ENCODE data around the gene PUM2. TPM values are rescaled to one million over a fixed set of nuclear protein-coding genes. Genes with fewer than 3 reads are reported as not detected.

The PUM2 gene
- total and polyA plus RNA-seq, 4 experiments from 2014 or later, result 20.3 to 184 (median 90.7) TPM

- no peak overlapping the region for H3K27ac ChIP-seq (ENCODE audit: low read depth, low read length)
- POLR2A ChIA-PET (ENCODE audit: partially characterized antibody), result interaction anchor here (1.8 to 2.2 kb wide), 2 partner anchors 10 to 21 kb away, joined by 4 to 14 read pairs; no protein-coding TSS in a partner anchor
- CTCF ChIA-PET (ENCODE audit: partially characterized antibody), result interaction anchor here (1.2 to 6.6 kb wide), 15 partner anchors 8 to 372 kb away, joined by 3 to 41 read pairs (median 15); partner anchors contain the start of gene HS1BP3
- H3K27me3 Mint-ChIP-seq, result no peaks in the 10 kb centered on the region
- H3K27me3 ChIP-seq (ENCODE audit: insufficient read depth, low read length), result no peaks in the 10 kb centered on the region
- peaks cover 39 to 77% (median 63%) of the 10 kb centered on the region in 4 donors for H3K4me1 Mint-ChIP-seq
- peaks cover 47% of the 10 kb centered on the region for H3K4me1 ChIP-seq (ENCODE audit: insufficient read depth, low read length)
- DNase-seq, result no peak
- H3K4me3 Mint-ChIP-seq, result peak overlapping the region in 1 of 8 donors; percentile 6
- intact Hi-C loops (cut with micrococcal nuclease), result loop anchor here (5.0 to 10.0 kb wide), 2 partner anchors 70 to 117 kb away; partner anchors contain the start of gene RHOB
- peaks cover 0 to 16% (median 6%) of the 10 kb centered on the region in 8 donors for H3K9me3 Mint-ChIP-seq
- peaks cover 14% of the 10 kb centered on the region for H3K36me3 ChIP-seq (ENCODE audit: insufficient read depth, low read length)
- H3K4me3 ChIP-seq (ENCODE audit: low read length in 2 of 2), result no peak overlapping the region
- H3K9me3 ChIP-seq (ENCODE audit: control insufficient read depth in 1 of 2, low read length in 2 of 2), result peaks cover 0 to 6% of the 10 kb centered on the region in 2 donors
- peak overlapping the region in 4 of 7 donors; percentile 29 to 75 (median 60) for H3K27ac Mint-ChIP-seq
- peaks cover 41 to 55% of the 10 kb centered on the region in 2 donors for H3K36me3 Mint-ChIP-seq
Observed at GRCh38 chr2:20327370-20327769, 23.3 kb downstream of the PUM2 start.

GRCh38 chr2:20326163-20326780 is 24.4 kb downstream of the PUM2 start:
- Mint-ChIP-seq H3K27ac (peak overlapping the region; percentile 45 to 75 (median 52)), H3K9me3 (peaks cover 0 to 7% (median 4%) of the 10 kb centered on the region in 8 donors), H3K4me1 (peaks cover 42 to 76% (median 65%) of the 10 kb centered on the region in 4 donors), H3K27me3 (no peaks in the 10 kb centered on the region), H3K36me3 (peaks cover 38 to 57% of the 10 kb centered on the region in 2 donors), H3K4me3 (peak overlapping the region in 2 of 8 donors; percentile 31 to 51)
- ChIA-PET CTCF (ENCODE audit: partially characterized antibody) (interaction anchor here (0.7 to 6.6 kb wide), 29 partner anchors 8 to 371 kb away, joined by 3 to 41 read pairs (median 6); partner anchors contain the start of genes HS1BP3 and RHOB), POLR2A (ENCODE audit: partially characterized antibody) (interaction anchor here (0.7 to 2.2 kb wide), 5 partner anchors 9 to 66 kb away, joined by 3 to 14 read pairs (median 4); no protein-coding TSS in a partner anchor)
- H3K27ac ChIP-seq (ENCODE audit: low read depth, low read length), result no peak overlapping the region
- peak; percentile 34 to 55 (median 41) for DNase-seq
- intact Hi-C loops (cut with micrococcal nuclease), result loop anchor here (1.0 to 10.0 kb wide), 3 partner anchors 24 to 119 kb away; partner anchors contain the start of genes PUM2 and RHOB
- peaks cover 14% of the 10 kb centered on the region for H3K36me3 ChIP-seq (ENCODE audit: insufficient read depth, low read length)
- H3K4me1 ChIP-seq (ENCODE audit: insufficient read depth, low read length), result peaks cover 52% of the 10 kb centered on the region
- H3K27me3 ChIP-seq (ENCODE audit: insufficient read depth, low read length), result no peaks in the 10 kb centered on the region
- peaks cover 0 to 6% of the 10 kb centered on the region in 2 donors for H3K9me3 ChIP-seq (ENCODE audit: control insufficient read depth in 1 of 2, low read length in 2 of 2)
- no peak overlapping the region for H3K4me3 ChIP-seq (ENCODE audit: low read length in 2 of 2)

- no peaks in the 10 kb centered on the region for H3K9me3 Mint-ChIP-seq
- Histone ChIP-seq H3K36me3 (ENCODE audit: insufficient read depth, low read length) (peaks cover 14% of the 10 kb centered on the region), H3K27ac (ENCODE audit: low read depth, low read length) (no peak overlapping the region), H3K4me1 (ENCODE audit: insufficient read depth, low read length) (peaks cover 43% of the 10 kb centered on the region), H3K27me3 (ENCODE audit: insufficient read depth, low read length) (no peaks in the 10 kb centered on the region), H3K4me3 (ENCODE audit: low read length in 2 of 2) (no peak overlapping the region), H3K9me3 (ENCODE audit: control insufficient read depth in 1 of 2, low read length in 2 of 2) (no peaks in the 10 kb centered on the region)
- peaks cover 40 to 62% of the 10 kb centered on the region in 2 donors for H3K36me3 Mint-ChIP-seq
- CTCF ChIA-PET (ENCODE audit: partially characterized antibody), result interaction anchor here (1.0 to 1.8 kb wide), 3 partner anchors 10 to 60 kb away, joined by 3 to 4 read pairs (median 4); no protein-coding TSS in a partner anchor
- DNase-seq, result no peak
- intact Hi-C loops (cut with micrococcal nuclease), result loop anchor here (10.0 kb wide), 1 partner anchor 122 kb away; the partner anchor contains the start of gene RHOB
- no peak overlapping the region for H3K4me3 Mint-ChIP-seq
- POLR2A ChIA-PET (ENCODE audit: partially characterized antibody), result no interaction called here
- no peaks in the 10 kb centered on the region for H3K27me3 Mint-ChIP-seq
- H3K27ac Mint-ChIP-seq, result peak overlapping the region in 6 of 7 donors; percentile 56 to 87 (median 62)
- H3K4me1 Mint-ChIP-seq, result peaks cover 36 to 73% (median 60%) of the 10 kb centered on the region in 4 donors
Observed at GRCh38 chr2:20322527-20323300, 27.9 kb downstream of the PUM2 start.

GRCh38 chr2:20317690-20318089 is 33.0 kb downstream of the PUM2 start:
- POLR2A ChIA-PET (ENCODE audit: partially characterized antibody), result interaction anchor here (1.0 to 1.1 kb wide), 2 partner anchors 9 to 11 kb away, joined by 3 to 4 read pairs; no protein-coding TSS in a partner anchor
- Mint-ChIP-seq H3K36me3 (peaks cover 63 to 68% of the 10 kb centered on the region in 2 donors), H3K4me1 (peaks cover 29 to 70% (median 54%) of the 10 kb centered on the region in 4 donors), H3K4me3 (peak overlapping the region in 4 of 8 donors; percentile 33 to 63 (median 54)), H3K27me3 (no peaks in the 10 kb centered on the region), H3K9me3 (peaks cover 0 to 2% (median 0%) of the 10 kb centered on the region in 8 donors), H3K27ac (peak overlapping the region in 3 of 7 donors; percentile 14 to 67 (median 60))
- intact Hi-C loops (cut with micrococcal nuclease), result loop anchor here (2.0 to 5.0 kb wide), 2 partner anchors 21 to 35 kb away; partner anchors contain the start of gene PUM2
- peaks cover 35% of the 10 kb centered on the region for H3K4me1 ChIP-seq (ENCODE audit: insufficient read depth, low read length)
- H3K36me3 ChIP-seq (ENCODE audit: insufficient read depth, low read length), result peaks cover 27% of the 10 kb centered on the region
- H3K4me3 ChIP-seq (ENCODE audit: low read length in 2 of 2), result no peak overlapping the region
- H3K27me3 ChIP-seq (ENCODE audit: insufficient read depth, low read length), result no peaks in the 10 kb centered on the region
- CTCF ChIA-PET (ENCODE audit: partially characterized antibody), result interaction anchor here (0.8 to 4.0 kb wide), 2 partner anchors 9 to 34 kb away, joined by 3 to 31 read pairs; no protein-coding TSS in a partner anchor
- no peaks in the 10 kb centered on the region for H3K9me3 ChIP-seq (ENCODE audit: control insufficient read depth in 1 of 2, low read length in 2 of 2)
- H3K27ac ChIP-seq (ENCODE audit: low read depth, low read length), result no peak overlapping the region
- DNase-seq, result no peak

GRCh38 chr2:20317197-20317596 is 33.4 kb downstream of the PUM2 start:
- peaks cover 0 to 2% (median 0%) of the 10 kb centered on the region in 8 donors for H3K9me3 Mint-ChIP-seq
- H3K36me3 Mint-ChIP-seq, result peaks cover 64 to 70% of the 10 kb centered on the region in 2 donors
- ChIA-PET CTCF (ENCODE audit: partially characterized antibody) (interaction anchor here (1.4 to 4.0 kb wide), 2 partner anchors 9 to 11 kb away, joined by 4 to 31 read pairs; no protein-coding TSS in a partner anchor), POLR2A (ENCODE audit: partially characterized antibody) (interaction anchor here (1.0 to 1.1 kb wide), 2 partner anchors 9 to 12 kb away, joined by 3 to 4 read pairs; no protein-coding TSS in a partner anchor)
- no peak overlapping the region for H3K4me3 ChIP-seq (ENCODE audit: low read length in 2 of 2)
- intact Hi-C loops (cut with micrococcal nuclease), result loop anchor here (2.0 to 5.0 kb wide), 2 partner anchors 20 to 35 kb away; partner anchors contain the start of gene PUM2
- no peaks in the 10 kb centered on the region for H3K27me3 Mint-ChIP-seq
- H3K4me3 Mint-ChIP-seq, result peak overlapping the region in 5 of 8 donors; percentile 34 to 55 (median 48)
- H3K9me3 ChIP-seq (ENCODE audit: control insufficient read depth in 1 of 2, low read length in 2 of 2), result no peaks in the 10 kb centered on the region
- no peak overlapping the region for H3K27ac ChIP-seq (ENCODE audit: low read depth, low read length)
- H3K4me1 ChIP-seq (ENCODE audit: insufficient read depth, low read length), result peaks cover 35% of the 10 kb centered on the region
- peaks cover 27% of the 10 kb centered on the region for H3K36me3 ChIP-seq (ENCODE audit: insufficient read depth, low read length)
- no peaks in the 10 kb centered on the region for H3K27me3 ChIP-seq (ENCODE audit: insufficient read depth, low read length)
- peaks cover 28 to 71% (median 54%) of the 10 kb centered on the region in 4 donors for H3K4me1 Mint-ChIP-seq
- DNase-seq, result no peak
- peak overlapping the region in 6 of 7 donors; percentile 0 to 82 (median 77) for H3K27ac Mint-ChIP-seq

GRCh38 chr2:20314562-20315501 is 35.8 kb downstream of the PUM2 start:
- POLR2A ChIA-PET (ENCODE audit: partially characterized antibody), result no interaction called here

More at GRCh38 chr2:20314562-20315501, 35.8 kb downstream of the PUM2 start:
- Mint-ChIP-seq H3K36me3 (peaks cover 52 to 65% of the 10 kb centered on the region in 2 donors), H3K4me3 (no peak overlapping the region), H3K4me1 (peaks cover 17 to 59% (median 38%) of the 10 kb centered on the region in 4 donors), H3K27me3 (no peaks in the 10 kb centered on the region), H3K9me3 (peaks cover 0 to 2% (median 0%) of the 10 kb centered on the region in 8 donors), H3K27ac (peak overlapping the region in 3 of 7 donors; percentile 17 to 76 (median 34))
- intact Hi-C loops (cut with micrococcal nuclease), result loop anchor here (5.0 kb wide), 1 partner anchor 37 kb away; the partner anchor contains the start of gene PUM2
- no peak for DNase-seq
- H3K36me3 ChIP-seq (ENCODE audit: insufficient read depth, low read length), result peaks cover 42% of the 10 kb centered on the region
- no peak overlapping the region for H3K27ac ChIP-seq (ENCODE audit: low read depth, low read length)
- no peaks in the 10 kb centered on the region for H3K27me3 ChIP-seq (ENCODE audit: insufficient read depth, low read length)
- no peaks in the 10 kb centered on the region for H3K9me3 ChIP-seq (ENCODE audit: control insufficient read depth in 1 of 2, low read length in 2 of 2)
- H3K4me3 ChIP-seq (ENCODE audit: low read length in 2 of 2), result no peak overlapping the region
- peaks cover 26% of the 10 kb centered on the region for H3K4me1 ChIP-seq (ENCODE audit: insufficient read depth, low read length)
- CTCF ChIA-PET (ENCODE audit: partially characterized antibody), result interaction anchor here (0.6 to 4.0 kb wide), 2 partner anchors 9 to 12 kb away, joined by 3 to 31 read pairs; no protein-coding TSS in a partner anchor

Data from CD4-positive, alpha-beta memory T cell (primary cell).